HG03103 (cell line): ENCODE results near the gene ZNF420.

Experiments used
- ATAC-seq: cut with Tn5 transposase; IDR thresholded peaks from one replicate; pipeline ENCODE4 v1.9.1; 2021; ENCODE audit warnings: low read depth; ENCODE audit not compliant: unreplicated experiment

The ZNF420 gene

DNA sequence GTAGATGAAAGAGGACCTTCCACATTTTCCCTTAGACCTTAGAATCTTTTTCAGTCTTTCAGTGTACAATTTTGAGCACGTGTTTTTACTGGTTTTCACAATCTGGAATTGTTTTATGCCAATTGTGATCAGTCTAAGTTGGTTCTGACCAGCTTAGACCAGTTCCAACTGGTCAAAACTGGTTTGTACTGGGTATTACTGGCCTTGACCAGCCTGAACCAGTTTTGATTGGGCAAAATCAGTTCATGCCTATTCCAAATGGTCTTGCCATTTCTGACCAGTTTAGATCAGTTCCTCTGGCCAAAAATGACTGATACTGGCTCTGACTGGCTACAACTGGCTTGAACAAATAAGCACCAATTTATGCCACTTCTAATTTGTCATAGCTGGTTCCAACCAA lies 57.9 kb downstream of the ZNF420 start:
- ATAC-seq, result no peak

DNA sequence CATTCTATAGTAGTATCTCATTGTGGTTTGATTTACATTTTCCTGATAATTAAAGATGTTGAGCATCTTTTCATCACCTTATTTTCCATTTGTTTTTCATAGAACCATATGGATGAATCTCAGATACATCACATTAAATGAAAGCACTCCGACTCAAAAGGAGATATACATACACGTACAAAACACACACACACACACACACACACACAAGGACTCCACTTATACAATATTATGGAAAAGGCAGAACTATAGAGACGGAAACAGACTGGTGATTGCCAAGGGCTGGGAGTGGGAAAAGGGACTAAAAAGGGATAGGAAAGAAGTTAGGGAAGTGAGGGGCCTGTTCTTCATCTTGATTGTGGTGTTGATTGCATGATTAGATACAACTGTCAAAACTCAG lies 70.0 kb downstream of the ZNF420 start:
- ATAC-seq, result no peak

DNA sequence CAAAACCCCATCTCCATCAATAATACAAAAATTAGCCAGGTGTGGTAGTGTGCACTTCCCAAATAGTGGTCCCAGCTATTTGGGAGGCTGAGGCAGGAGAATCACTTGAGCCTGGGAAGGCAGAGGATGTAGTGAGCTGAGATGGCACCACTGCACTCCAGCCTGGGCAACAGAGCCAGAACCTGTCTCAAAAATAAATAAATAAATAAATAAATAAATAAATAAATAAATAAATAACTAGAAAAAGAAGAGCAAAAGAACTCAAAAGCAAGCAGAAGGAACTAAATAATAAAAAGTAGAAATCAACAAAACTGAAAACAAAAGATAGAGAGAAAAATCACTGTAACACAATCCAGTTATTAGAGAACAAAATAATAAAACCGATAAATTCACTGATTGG lies 81.9 kb downstream of the ZNF420 start:
- ATAC-seq, result no peak

DNA sequence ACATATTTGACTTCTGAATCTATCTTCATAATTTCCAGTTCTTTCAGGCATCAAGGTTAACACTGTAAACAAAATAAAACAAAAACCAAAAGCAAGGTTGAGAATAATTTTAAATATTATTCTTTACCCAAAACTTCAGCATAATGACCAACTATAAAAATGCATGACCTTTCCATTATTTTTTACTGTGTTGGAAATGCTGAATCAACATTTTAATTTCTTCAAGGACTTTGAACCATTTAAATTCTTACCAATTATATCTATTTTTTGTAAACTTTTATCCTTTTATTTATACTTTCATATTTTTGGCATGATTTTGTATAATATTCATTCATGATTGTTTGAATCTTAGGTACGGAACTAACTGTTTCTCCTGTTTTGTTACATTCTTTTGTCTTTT lies 87.4 kb downstream of the ZNF420 start:
- no peak for ATAC-seq

DNA sequence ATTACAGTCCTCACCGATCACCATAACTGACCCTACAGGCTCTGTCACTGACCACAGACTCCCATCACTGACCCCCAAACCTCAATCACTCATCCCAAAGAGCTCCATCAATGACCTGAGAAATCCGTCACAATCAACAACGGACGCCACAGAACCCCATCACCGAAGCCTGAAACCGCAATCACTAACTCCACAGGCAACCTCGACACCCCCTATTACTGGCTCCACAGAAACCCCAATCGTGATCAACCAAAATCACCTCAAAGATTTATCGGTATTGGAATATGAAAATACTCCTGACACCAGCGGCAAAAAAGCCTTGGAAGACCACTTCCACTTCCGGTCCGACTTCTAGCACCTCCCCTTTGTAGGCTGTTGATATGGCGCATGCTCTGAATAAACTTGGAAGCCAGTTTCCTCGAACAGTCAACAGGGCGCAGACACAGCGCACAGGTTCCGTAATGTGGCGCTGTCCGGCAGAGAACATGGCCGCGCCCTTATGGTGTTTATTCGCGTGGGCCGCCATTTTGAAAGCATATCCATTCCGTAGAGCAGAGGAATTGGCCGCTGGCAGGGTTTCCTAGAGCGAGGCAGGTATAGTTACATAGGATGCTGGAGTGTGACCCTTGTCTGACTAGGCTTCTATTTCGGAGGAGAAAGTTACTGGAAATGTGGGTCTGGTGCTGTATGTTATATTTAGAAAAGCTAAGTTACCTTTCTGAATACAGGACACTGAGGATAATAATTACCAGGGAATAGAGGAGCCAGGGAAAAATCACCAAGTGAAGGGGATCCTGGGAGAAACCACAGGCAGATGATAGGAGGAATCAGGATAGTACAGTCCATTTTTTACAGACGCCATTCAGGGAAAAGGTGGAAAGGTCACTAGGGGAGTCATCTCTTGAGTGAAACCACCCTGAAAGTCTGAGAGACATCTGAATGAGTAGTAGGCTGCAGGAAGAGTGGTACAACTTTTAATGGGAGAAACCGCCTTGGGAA lies 94.4 kb downstream of the ZNF420 start, which contains the start of gene ZNF585A:
ZNF585A (minus strand) TSS at position 328 of the 999 bp plus-strand sequence. CDS start 2,785 bp downstream, outside the sequence.
- peak; percentile 95 for ATAC-seq
